Femur (tissue), 1 donor: Measurements from ENCODE around the gene PTPRJ.

Source experiments
- DNase-seq: peaks from one replicate; pipeline ENCODE4 v3.0.0-alpha.2; 2017

The PTPRJ gene

GRCh38 chr11:48074425-48075181 lies 94.2 kb downstream of the PTPRJ start:
- DNase-seq: no peak

- no peak for DNase-seq
These were observed 95.3 kb downstream of the PTPRJ start for GRCh38 chr11:48075637-48076036.

GRCh38 chr11:48077251-48077650 lies 96.9 kb downstream of the PTPRJ start:
- DNase-seq: no peak

- no peak for DNase-seq
These were observed 98.3 kb downstream of the PTPRJ start for GRCh38 chr11:48078689-48079088.

- DNase-seq: no peak
These were observed 99.2 kb downstream of the PTPRJ start for GRCh38 chr11:48079596-48079995.

- DNase-seq: no peak
These were observed 100.0 kb downstream of the PTPRJ start for GRCh38 chr11:48080301-48080861.

- DNase-seq: peak; percentile 83
These were observed 101.0 kb downstream of the PTPRJ start for GRCh38 chr11:48081151-48082010.

GRCh38 chr11:48082771-48083170 lies 102.4 kb downstream of the PTPRJ start:
- DNase-seq: no peak

GRCh38 chr11:48083421-48083820 lies 103.1 kb downstream of the PTPRJ start:
- DNase-seq: no peak

GRCh38 chr11:48085688-48086087 lies 105.3 kb downstream of the PTPRJ start:
- no peak for DNase-seq

GRCh38 chr11:48087422-48087821 lies 107.1 kb downstream of the PTPRJ start:
- DNase-seq: no peak

GRCh38 chr11:48087974-48088681 lies 107.8 kb downstream of the PTPRJ start:
- no peak for DNase-seq

- DNase-seq: no peak
These were observed 108.3 kb downstream of the PTPRJ start for GRCh38 chr11:48088682-48089050.

- DNase-seq: no peak
These were observed 109.8 kb downstream of the PTPRJ start for GRCh38 chr11:48090174-48090573.

- no peak for DNase-seq
These were observed 111.2 kb downstream of the PTPRJ start for GRCh38 chr11:48091426-48092102.

GRCh38 chr11:48093323-48093722 lies 113.0 kb downstream of the PTPRJ start:
- DNase-seq: no peak

GRCh38 chr11:48093795-48094642 lies 113.7 kb downstream of the PTPRJ start:
- DNase-seq: no peak

GRCh38 chr11:48094643-48095339 lies 114.4 kb downstream of the PTPRJ start:
- no peak for DNase-seq

- no peak for DNase-seq
These were observed 115.6 kb downstream of the PTPRJ start for GRCh38 chr11:48095779-48096470.
